NT2/D1 (cell line): ENCODE results near the gene C5.

ENCODE experiments used
- SUZ12 ChIP-seq: IDR thresholded peaks from 2 replicates; pipeline ENCODE4 v1.6.1; 2011; ENCODE audit not compliant: insufficient read length, insufficient read depth; ENCODE audit errors: extremely low read depth
- YY1 ChIP-seq: IDR thresholded peaks from 2 replicates; pipeline ENCODE4 v1.6.1; 2011; ENCODE audit not compliant: insufficient read length, insufficient read depth
- ZNF274 ChIP-seq: IDR thresholded peaks from 2 replicates; pipeline ENCODE4 v1.6.1; 2011; ENCODE audit warnings: mild to moderate bottlenecking, low read depth, low read length

DNA sequence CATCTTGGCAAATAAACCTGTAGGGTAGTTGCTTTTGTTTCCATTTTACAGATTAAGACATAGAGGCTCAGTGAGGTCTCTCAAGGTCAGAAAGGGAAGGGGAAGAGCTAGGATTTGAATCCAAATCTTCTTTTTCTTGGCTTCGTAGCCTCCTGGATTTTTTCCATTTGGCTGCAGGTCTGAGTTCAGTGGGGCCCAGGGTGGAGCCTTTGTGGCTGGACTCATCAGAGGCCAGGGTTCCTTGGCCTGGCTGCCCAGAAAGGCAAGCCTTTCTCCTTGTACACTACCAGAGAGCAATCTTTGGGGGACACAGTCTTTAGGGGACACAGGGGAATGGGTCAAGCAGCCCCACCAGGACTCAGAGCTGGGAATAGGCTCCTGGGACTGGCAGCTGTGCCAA is 112.9 kb downstream of the C5 start:
- no peak for TF ChIP-seq SUZ12
- no peak for TF ChIP-seq ZNF274
- no peak for TF ChIP-seq YY1
